VCaP (cell line): ENCODE data around the gene PRKCH.

Experiments used
- H3K27ac ChIP-seq: fragments of 450-650 bp; 2 replicates; pipeline ENCODE4 v1.5.1; 2017
- TF ChIP-seq, protein P1 (sequence below): fragments of 450-650 bp; conservative IDR thresholded peaks from 2 replicates; pipeline ENCODE4 v1.5.1; 2017; ENCODE audit warnings: mild to moderate bottlenecking, moderate library complexity

PRKCH gene

GRCh38 chr14:61488417-61489401 is 167.3 kb downstream of the PRKCH start:
- TF ChIP-seq, protein P1, sequence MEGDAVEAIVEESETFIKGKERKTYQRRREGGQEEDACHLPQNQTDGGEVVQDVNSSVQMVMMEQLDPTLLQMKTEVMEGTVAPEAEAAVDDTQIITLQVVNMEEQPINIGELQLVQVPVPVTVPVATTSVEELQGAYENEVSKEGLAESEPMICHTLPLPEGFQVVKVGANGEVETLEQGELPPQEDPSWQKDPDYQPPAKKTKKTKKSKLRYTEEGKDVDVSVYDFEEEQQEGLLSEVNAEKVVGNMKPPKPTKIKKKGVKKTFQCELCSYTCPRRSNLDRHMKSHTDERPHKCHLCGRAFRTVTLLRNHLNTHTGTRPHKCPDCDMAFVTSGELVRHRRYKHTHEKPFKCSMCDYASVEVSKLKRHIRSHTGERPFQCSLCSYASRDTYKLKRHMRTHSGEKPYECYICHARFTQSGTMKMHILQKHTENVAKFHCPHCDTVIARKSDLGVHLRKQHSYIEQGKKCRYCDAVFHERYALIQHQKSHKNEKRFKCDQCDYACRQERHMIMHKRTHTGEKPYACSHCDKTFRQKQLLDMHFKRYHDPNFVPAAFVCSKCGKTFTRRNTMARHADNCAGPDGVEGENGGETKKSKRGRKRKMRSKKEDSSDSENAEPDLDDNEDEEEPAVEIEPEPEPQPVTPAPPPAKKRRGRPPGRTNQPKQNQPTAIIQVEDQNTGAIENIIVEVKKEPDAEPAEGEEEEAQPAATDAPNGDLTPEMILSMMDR: no peak
- peak overlapping the region; percentile 87; the same call in 1 of the 2 replicates for H3K27ac ChIP-seq

- peak overlapping the region; percentile 87 for H3K27ac ChIP-seq
Measured at GRCh38 chr14:61489512-61489911, 168.1 kb downstream of the PRKCH start.

DNA sequence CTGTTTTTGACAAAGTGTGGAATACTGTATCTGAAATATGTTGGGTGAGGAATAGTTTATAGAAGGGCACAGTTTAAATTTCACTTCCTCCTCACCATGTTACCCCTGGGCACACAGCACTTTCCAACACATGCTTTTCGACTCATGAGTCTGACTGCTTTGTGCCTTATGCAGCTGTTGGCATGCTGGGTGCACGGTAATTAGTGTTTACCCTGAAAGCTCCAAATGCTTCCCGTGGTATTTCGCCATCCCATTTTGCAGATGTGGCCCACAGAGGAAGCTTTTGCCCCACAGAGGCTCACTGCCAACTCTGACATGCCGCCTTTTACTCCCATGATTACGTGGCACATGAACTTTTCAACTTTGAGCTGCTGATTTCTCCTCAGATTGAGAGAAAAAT is 168.6 kb downstream of the PRKCH start:
- TF ChIP-seq, protein P1: no peak

More at GRCh38 chr14:61489512-61489911, 168.1 kb downstream of the PRKCH start:
- TF ChIP-seq, protein P1: no peak

GRCh38 chr14:61491224-61491623 is 169.8 kb downstream of the PRKCH start:
- H3K27ac ChIP-seq: peak overlapping the region; percentile 87
- TF ChIP-seq, protein P1: no peak

More for the DNA sequence above, 168.6 kb downstream of the PRKCH start:
- peak overlapping the region; percentile 87 for H3K27ac ChIP-seq

DNA sequence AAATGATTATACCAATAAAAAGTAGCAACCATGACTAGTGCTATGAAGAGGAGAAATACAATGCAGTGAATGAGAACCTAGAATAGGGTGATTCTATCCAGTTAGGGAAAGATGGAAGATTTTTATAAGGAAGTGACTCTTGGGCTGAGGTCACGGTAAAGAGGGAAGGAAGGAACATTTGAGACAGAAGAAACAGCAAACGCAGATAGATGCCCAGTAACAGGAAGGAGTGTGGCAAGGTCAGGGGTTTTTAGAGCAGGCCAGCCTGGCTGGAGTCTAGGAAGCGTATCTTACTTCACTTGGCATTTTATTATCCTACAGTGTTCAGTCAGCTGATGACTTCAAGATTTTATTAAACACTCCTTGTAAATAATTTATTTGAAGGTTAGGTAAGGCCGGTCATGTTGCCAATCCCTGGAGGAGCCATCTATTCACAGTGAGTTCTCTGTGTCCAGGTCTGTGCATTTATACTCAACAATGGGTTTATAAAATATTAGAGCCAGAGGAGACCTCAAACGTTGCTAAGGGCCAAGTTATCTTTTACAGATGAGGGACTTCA is 170.6 kb downstream of the PRKCH start:
- TF ChIP-seq, protein P1: no peak
- peak overlapping the region; percentile 87 for H3K27ac ChIP-seq

DNA sequence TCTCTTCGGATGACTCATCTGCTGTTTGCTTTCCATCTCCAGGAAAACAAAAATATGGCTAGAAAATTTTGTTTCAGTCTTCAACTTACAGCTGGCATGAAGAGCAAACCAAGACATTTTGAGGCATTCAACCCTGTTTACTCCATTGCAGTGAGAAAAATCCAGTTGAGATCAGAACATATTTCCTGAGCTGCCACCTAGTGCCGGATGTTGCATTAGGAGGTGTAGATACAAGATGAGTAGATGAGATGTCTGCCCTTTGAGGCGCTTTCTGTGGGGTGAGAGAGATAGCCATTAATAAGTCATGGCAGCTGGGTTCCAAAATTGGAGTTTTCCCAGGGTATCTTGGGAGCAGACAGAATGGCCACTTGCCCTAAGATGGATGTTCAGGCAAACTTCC is 171.1 kb downstream of the PRKCH start:
- TF ChIP-seq, protein P1: no peak
- H3K27ac ChIP-seq: peak overlapping the region; percentile 87

- TF ChIP-seq, protein P1: no peak
- peak overlapping the region; percentile 87; the same call in 1 of the 2 replicates for H3K27ac ChIP-seq
Measured at GRCh38 chr14:61493239-61493638, 171.9 kb downstream of the PRKCH start.
